GM23338 (cell line): Measurements from ENCODE around the gene MT1A. TPM values are rescaled to one million over a fixed set of nuclear protein-coding genes. Genes with fewer than 3 reads are reported as not detected.

Experiments used
- ATAC-seq: fragments of 200-7000 bp; cut with Tn5 transposase; 3 replicates; pipeline ENCODE4 v1.9.1; 2020
- DNase-seq: peaks from one replicate; pipeline ENCODE4 v3.0.0-alpha.2; 2015; ENCODE audit warnings: low spot score
- H2AFZ ChIP-seq: fragments of 200-600 bp; sonication (generic); 2 replicates; pipeline ENCODE4 v1.8.0; 2016; ENCODE audit warnings: antibody characterized with exemption, mild to moderate bottlenecking, moderate library complexity
- H3F3A ChIP-seq: fragments of 200-600 bp; sonication (generic); replicated peaks from 2 replicates; pipeline ENCODE4 v1.8.0; 2017; ENCODE audit warnings: antibody characterized with exemption, mixed run types, low read depth
- H3K27ac ChIP-seq: fragments of 200-600 bp; sonication (generic); 2 replicates; pipeline ENCODE4 v1.6.1; 2016; ENCODE audit warnings: low read depth
- H3K27me3 ChIP-seq: fragments of 200-600 bp; sonication (generic); 2 replicates; pipeline ENCODE4 v1.8.0; 2016; ENCODE audit warnings: mild to moderate bottlenecking, mixed run types, moderate library complexity; ENCODE audit not compliant: insufficient read depth
- H3K36me3 ChIP-seq: fragments of 200-600 bp; sonication (generic); 2 replicates; pipeline ENCODE4 v1.8.0; 2016; ENCODE audit warnings: mild to moderate bottlenecking; ENCODE audit not compliant: insufficient read depth
- H3K4me1 ChIP-seq: fragments of 200-600 bp; sonication (generic); 2 replicates; pipeline ENCODE4 v1.8.0; 2016; ENCODE audit warnings: mild to moderate bottlenecking, moderate library complexity; ENCODE audit not compliant: insufficient read depth
- H3K4me2 ChIP-seq: fragments of 200-600 bp; sonication (generic); 2 replicates; pipeline ENCODE4 v1.7.1; 2017; ENCODE audit warnings: mixed run types
- H3K4me3 ChIP-seq: fragments of 200-600 bp; sonication (generic); 2 replicates; pipeline ENCODE4 v1.6.1; 2016; ENCODE audit warnings: mixed run types
- H3K79me2 ChIP-seq: fragments of 200-600 bp; sonication (generic); replicated peaks from 2 replicates; pipeline ENCODE4 v1.8.0; 2017; ENCODE audit warnings: mild to moderate bottlenecking; ENCODE audit not compliant: insufficient read depth
- H3K9me2 ChIP-seq: fragments of 200-600 bp; sonication (generic); 2 replicates; pipeline ENCODE4 v1.8.0; 2017; ENCODE audit not compliant: insufficient read depth
- H4K20me1 ChIP-seq: fragments of 200-600 bp; sonication (generic); replicated peaks from 2 replicates; pipeline ENCODE4 v1.8.0; 2017; ENCODE audit warnings: mild to moderate bottlenecking; ENCODE audit not compliant: insufficient read depth
- H3K27ac Mint-ChIP-seq: 2 replicates; pipeline ENCODE4 v1.8.0; 2020; ENCODE audit warnings: inconsistent platforms, mild to moderate bottlenecking, moderate library complexity, mixed read lengths
- H3K27me3 Mint-ChIP-seq: 3 replicates; pipeline ENCODE4 v1.8.0; 2022; ENCODE audit warnings: low read depth, mild to moderate bottlenecking, moderate library complexity, mixed read lengths, inconsistent platforms; ENCODE audit not compliant: insufficient read depth, poor library complexity
- H3K36me3 Mint-ChIP-seq: 3 replicates; pipeline ENCODE4 v1.8.0; 2021; ENCODE audit warnings: low read depth, mild to moderate bottlenecking, inconsistent platforms, moderate library complexity, mixed read lengths
- H3K4me1 Mint-ChIP-seq: 3 replicates; pipeline ENCODE4 v1.8.0; 2020; ENCODE audit warnings: mild to moderate bottlenecking, inconsistent platforms, mixed read lengths
- H3K4me3 Mint-ChIP-seq: 3 replicates; pipeline ENCODE4 v1.8.0; 2021; ENCODE audit warnings: moderate library complexity, mild to moderate bottlenecking, inconsistent platforms, mixed read lengths
- H3K9me3 Mint-ChIP-seq: 3 replicates; pipeline ENCODE4 v1.8.0; 2020; ENCODE audit warnings: moderate library complexity, mild to moderate bottlenecking, inconsistent platforms, mixed read lengths
- EZH2 ChIP-seq: fragments of 200-600 bp; sonication (generic); IDR thresholded peaks from one replicate; pipeline ENCODE4 v1.8.0; 2017; ENCODE audit warnings: antibody characterized with exemption, mild to moderate bottlenecking, low read depth; ENCODE audit not compliant: unreplicated experiment
- EZH2phosphoT487 ChIP-seq: fragments of 200-600 bp; sonication (generic); IDR thresholded peaks from one replicate; pipeline ENCODE4 v1.8.1; 2018; ENCODE audit warnings: antibody characterized with exemption; ENCODE audit not compliant: unreplicated experiment
- ZNF462 ChIP-seq: fragments of 250-450 bp; sonication (Bioruptor Pico); IDR thresholded peaks from 2 replicates; pipeline ENCODE4 v1.5.0; 2020; ENCODE audit warnings: mild to moderate bottlenecking, moderate library complexity
- polyA plus RNA-seq: library from polyadenylated mRNA; unstranded; fragments of >200 nt; fragmentation: Nextera tagmentation; extraction: Ambion mirVana; gene quantifications from 2 replicates; pipeline ENCODE4 v1.2.1, GENCODE V29; 2016
- total RNA-seq: library from RNA; depleted of rRNA; stranded (reverse); fragments of >200 nt; shearing (Covaris generic); gene quantifications from 2 replicates; pipeline ENCODE4 v1.2.3, GENCODE V29; 2014

The MT1A gene
- total and polyA plus RNA-seq, 2 experiments from 2014 or later, result 2.5 TPM; not detected in 1

- no peaks in the 10 kb centered on the region for H3K9me2 ChIP-seq
- no peaks in the 10 kb centered on the region for H3K79me2 ChIP-seq
- Mint-ChIP-seq H3K4me3 (peak overlapping the region; percentile 83), H3K9me3 (no peaks in the 10 kb centered on the region), H3K27me3 (peaks cover 71% of the 10 kb centered on the region), H3K27ac (no peak overlapping the region), H3K36me3 (no peaks in the 10 kb centered on the region), H3K4me1 (peaks cover 34% of the 10 kb centered on the region)
- peaks cover 42% of the 10 kb centered on the region for H3K4me1 ChIP-seq
- H3K36me3 ChIP-seq, result no peaks in the 10 kb centered on the region
- H3K4me3 ChIP-seq, result peak overlapping the region; percentile 73
- peak; percentile 51 for ATAC-seq
- H3F3A ChIP-seq, result 0 out of 2 replicates have a peak, but pooled peaks cover 3% of the 10 kb centered on the region
- H3K27ac ChIP-seq, result no peak overlapping the region
- H4K20me1 ChIP-seq, result 0 out of 2 replicates have a peak, but pooled peaks cover 9% of the 10 kb centered on the region
- peak overlapping the region; percentile 96 for H2AFZ ChIP-seq
- peaks cover 99% of the 10 kb centered on the region for H3K27me3 ChIP-seq
- TF ChIP-seq ZNF462 (CRISPR knock-in tag), result no peak
- TF ChIP-seq EZH2, result peak; percentile 50
- TF ChIP-seq EZH2phosphoT487, result no peak
- no peak for DNase-seq
- peak overlapping the region; percentile 92 for H3K4me2 ChIP-seq
These were observed 21.8 kb upstream of the MT1A start for GRCh38 chr16:56616608-56617211.
